T-helper 2 cell treated with Interferon-gamma antibody and Interleukin-4, amounts not matched to agents 100 ng/mL and 5 ng/mL, for 36 hours (primary cell): ENCODE measurements around the gene DNAJC16. TPM values are rescaled to one million over a fixed set of nuclear protein-coding genes. Genes with fewer than 3 reads are reported as not detected.

Experiments
- intact Hi-C: fragments of 100-400 bp; cut with micrococcal nuclease; formaldehyde crosslinking; loops from one replicate; pipeline ENCODE4 v1.15.1; 2023
- total RNA-seq: library from RNA; stranded (reverse); gene quantifications from 2 replicates; pipeline ENCODE4 v1.2.3, GENCODE V29; 2022

The DNAJC16 gene
- total RNA-seq, 1 donor from 2014 or later: 20.6 TPM

DNA sequence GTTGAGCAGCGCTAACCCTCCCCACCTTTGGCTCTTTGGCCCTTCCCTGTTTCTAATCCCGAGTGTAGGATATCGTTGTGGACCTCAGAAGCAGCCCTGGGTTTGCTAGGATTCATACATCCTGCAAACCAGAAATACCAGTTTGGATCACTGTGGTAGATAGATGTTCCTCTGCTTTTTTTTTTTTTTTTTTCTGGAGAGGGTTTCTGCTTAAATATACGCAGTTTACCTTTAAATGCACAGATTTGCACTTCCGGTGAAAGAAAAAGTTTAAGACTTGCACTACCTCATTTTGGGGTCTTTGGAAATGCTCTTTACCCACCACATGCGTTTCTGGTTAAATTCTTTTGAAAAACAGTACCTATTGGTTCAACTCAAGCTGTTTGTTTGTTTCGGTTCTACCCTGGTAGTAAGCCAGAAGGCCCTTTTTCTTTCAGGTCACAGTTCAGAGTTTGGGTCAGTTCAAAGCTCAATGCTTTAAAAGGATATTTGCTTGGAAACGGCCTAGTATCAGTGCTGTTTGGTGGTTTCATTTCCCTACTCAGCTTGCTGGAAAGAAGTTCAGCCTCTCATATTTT, 91.5 kb downstream of the DNAJC16 start:
- intact Hi-C loops: loop anchor here (5.0 to 10.0 kb wide), 2 partner anchors 229 to 1817 kb away; partner anchors contain the start of genes RCC2 and SPEN

DNA sequence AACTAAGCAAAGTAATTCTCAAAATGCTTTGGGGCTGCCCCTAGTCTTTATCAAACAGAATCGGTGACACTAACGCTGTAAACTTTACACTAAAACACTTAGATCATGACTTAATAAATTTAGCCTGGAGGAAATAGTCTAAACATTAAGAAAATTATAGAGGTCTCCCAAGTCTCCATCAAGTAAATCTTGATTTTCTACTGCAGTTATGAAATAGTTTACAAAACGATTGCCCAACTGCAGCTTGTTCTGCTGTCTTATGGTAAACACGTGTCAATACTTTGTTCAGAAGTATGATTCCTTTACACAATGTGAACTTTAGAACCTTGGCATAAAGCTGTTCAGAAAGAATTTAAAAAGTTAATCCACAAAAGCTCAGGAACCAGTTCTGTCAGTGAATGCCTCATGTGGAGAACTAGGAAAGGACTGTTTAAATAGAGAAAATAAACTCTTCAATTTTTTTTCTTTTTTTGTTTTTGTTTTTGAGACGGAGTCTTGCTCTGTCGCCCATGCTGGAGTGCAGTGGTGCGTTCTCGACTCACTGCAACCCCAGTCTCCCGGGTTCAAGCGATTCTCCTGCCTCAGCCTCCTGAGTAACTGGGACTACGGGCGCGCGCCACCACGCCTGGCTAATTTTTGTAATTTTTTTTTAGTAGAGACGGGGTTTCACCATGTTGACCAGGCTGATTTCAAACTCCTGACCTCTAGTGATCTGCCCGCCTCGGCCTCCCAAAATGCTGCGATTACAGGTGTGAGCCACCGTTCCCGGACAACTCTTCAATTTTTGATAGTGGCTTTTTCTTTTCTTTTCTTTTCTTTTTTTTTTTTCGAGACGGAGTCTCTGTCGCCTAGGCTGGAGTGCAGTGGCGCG, 92.2 kb downstream of the DNAJC16 start:
- intact Hi-C loops: loop anchor here (5.0 to 10.0 kb wide), 2 partner anchors 228 to 1816 kb away; partner anchors contain the start of genes RCC2 and SPEN

DNA sequence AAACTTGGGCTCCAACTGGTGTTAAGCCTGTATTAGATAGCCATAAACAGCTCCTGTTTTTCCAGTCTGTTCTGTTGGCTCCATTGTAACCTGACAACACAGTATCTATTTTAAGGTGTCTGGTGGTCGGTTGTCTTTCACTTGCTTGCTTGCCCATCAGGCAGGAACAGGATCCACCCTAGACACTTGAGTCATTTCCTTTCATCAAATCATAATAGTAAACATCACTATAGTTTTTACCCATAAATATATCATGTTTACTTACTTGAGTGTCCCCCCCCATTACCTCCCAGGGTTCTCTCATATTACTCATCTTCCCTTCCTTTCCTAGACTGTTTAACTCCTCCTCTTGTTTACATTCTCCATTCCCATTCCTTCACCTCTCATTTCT, 93.5 kb downstream of the DNAJC16 start:
- intact Hi-C loops: no loop called here

DNA sequence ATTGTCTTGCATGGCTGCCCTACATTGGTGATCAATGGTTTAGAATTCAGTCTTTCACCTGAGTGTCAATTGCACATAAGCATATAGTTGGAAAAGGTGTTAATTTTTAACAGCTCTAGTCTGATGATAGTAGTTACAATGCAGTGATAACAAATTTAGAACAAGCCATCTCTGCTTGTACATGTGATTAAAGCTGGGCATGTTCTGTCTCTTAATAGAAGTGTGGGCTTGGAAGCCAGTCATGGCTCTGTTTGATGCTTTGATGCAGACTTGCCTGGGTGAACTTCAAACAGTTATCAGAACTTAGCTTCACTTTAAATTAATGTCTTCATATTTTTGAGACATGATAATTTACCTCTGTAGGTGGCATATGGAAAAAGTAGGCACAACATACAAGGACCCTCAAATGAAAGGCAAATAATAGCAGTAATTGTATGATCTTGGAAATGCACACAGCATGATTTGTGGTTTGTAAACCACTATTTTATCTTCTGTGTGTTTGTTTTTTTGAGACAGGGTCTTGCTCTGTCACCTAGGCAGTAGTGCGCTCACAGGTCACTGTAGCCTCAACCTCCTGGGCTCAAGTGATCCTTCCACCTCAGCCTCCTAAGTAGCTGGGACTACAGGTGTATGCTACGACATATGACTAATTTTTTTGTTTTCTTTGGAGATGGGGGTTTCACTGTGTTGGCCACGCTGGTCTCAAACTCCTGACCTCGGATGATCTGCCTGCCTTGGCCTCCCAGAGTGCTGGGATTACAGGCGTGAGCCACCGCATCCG, 94.4 kb downstream of the DNAJC16 start:
- intact Hi-C loops: no loop called here

DNA sequence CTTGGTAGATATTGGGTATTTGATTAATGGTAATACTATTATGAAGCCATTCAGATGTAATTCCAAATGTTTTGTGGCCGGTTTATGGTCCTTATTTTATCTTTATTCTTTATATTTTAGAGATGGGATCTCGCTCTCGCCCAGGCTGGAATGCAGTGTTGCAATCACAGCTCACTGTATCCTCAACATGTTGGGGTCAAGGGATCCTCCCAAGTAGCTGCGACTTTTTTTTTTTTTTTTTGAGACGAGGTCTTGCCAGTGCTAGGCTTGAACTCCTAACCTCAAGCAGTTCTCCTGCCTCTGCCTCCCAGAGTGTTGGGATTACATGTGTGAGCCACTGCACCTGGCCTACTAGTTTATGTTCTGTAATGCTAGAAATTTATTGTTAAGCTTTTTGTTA, 95.3 kb downstream of the DNAJC16 start:
- intact Hi-C loops: no loop called here

DNA sequence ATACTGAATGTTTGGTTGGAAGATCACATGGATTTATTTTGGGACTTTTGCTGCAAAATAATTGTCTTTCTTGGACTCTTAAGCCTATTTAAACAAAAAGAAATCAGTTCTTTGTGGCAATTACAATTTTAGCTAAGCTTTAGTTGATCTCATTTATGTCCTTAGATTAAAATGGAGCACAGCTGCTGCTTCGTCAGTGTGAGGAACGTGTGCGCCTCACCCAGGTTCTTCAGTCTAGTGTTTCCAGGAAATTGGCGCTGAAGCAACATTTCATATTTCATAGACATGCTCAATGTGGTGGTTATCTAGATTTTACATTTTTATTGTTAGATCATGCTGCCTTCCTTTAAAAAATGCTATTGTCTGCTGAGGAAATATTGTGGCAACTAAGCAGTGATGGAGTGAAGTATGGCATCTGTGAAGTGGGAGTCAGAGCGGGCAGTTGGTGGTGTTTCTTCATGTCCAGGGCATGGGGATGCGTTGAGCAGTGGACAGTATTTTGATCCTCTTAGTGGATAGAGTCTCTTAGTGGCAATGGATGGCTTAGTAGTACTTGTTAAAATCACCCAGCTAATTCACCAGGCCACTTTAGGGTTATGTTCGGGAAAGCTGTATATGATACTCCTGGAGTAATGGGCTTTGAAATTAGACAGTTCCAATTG, 96.2 kb downstream of the DNAJC16 start:
- intact Hi-C loops: no loop called here

DNA sequence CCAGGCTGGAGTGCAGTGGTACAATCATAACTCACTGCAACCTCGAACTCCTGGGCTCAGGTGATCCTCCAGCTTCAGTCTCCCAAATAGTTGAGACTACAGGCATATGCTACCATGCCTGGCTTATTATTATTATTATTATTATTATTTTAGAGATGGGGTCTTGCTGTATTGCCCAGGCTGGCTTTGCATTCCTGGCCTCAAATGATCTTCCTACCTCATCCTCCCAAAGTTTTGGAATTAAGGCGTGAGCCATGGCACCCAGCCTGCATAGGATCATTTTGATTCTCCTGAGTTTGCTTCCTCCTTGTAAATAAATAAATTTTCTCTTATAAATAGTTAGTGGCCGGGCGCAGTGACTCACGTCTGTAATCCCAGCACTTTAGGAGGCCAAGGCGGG, 96.8 kb downstream of the DNAJC16 start:
- intact Hi-C loops: no loop called here

DNA sequence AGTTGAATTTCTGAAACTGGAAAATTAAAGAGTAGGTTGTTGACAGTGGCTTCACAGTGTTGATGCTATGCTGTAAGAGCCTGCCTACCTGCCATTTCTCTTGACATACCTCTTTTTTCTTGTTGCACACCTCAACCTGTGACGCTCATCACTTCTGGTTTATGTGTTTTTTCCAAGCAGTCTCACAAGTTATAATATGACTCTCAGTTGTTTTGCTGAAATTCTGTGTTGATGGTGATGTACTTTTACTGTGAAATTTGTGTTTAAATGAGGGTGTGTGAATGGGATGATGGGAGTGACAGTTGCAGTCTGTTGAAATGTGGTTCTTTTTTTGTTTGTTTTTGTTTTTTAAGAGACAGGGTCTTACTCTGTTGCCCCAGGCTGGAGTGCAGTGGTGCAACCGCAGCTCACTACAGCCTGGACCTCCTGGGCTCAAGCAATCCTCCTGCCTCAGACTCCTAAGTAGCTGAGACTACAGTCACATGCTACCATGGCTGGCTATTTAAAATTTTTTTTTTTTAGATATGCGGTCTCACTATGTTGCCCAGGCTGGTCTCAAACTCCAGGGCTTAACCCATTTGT, 97.6 kb downstream of the DNAJC16 start:
- intact Hi-C loops: no loop called here

DNA sequence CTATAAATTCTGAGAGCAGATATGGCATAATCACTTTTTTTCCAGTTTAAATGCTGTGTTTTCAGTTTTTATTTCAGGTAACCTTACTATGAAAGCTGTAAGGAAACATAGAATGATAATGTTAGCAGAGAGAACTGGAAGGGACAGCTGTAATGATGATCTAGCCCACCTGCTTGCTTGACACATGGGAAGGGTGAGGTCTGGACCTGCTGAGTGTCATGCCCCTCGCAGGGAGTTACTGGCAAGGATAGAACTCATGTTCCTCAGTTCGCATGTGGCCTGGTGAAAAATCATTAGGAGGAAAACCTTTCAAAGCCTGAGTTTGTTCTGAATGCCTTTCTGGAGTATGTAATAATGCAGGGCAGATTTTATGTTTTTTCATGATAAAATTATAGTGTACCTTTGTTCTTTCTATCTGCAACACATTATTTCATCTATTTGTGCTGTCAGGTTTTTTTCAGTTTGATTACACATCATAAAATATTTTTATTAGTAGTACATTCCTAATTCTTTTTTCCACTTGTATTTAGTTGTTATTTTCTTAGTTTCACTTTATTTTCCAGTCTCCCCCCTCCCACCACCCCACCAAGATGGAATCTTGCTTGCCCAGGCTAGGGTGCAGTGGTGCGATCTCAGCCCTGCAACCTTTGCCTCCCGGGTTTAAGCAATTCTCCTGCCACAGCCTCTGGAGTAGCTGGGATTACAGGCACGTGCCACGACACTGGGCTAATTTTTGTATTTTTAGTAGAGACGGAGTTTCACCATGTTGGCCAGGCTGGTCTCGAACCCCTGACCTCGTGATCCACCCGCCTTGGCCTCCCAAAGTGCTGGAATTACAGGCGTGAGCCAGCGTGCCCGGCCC, 98.6 kb downstream of the DNAJC16 start:
- intact Hi-C loops: no loop called here

Other genes with a start within 250 kb of the DNAJC16 start
- 109 and 110 TPM in 2 replicates for gene EFHD2, start 117.0 kb upstream of the DNAJC16 start, total RNA-seq
- 0.66 and 1.0 TPM in 2 replicates for gene CTRC, start 88.4 kb upstream of the DNAJC16 start, total RNA-seq
- gene CELA2A, start 70.1 kb upstream of the DNAJC16 start, total RNA-seq: not detected in 2 replicates
- not detected in 2 replicates for gene CELA2B, start 50.7 kb upstream of the DNAJC16 start, total RNA-seq
- 17.4 and 18.3 TPM in 2 replicates for gene CASP9, start 2.6 kb upstream of the DNAJC16 start, total RNA-seq
- gene AGMAT, start 58.2 kb downstream of the DNAJC16 start, total RNA-seq: 20.2 and 20.4 TPM in 2 replicates
- 32.9 and 33.7 TPM in 2 replicates for gene DDI2, start 90.6 kb downstream of the DNAJC16 start, total RNA-seq
- gene PLEKHM2, start 157.5 kb downstream of the DNAJC16 start, total RNA-seq: 49.3 and 56.7 TPM in 2 replicates
- 2.1 and 2.5 TPM in 2 replicates for gene SLC25A34, start 209.4 kb downstream of the DNAJC16 start, total RNA-seq
- not detected in 2 replicates for gene TMEM82, start 215.7 kb downstream of the DNAJC16 start, total RNA-seq
- gene FBLIM1, start 231.9 kb downstream of the DNAJC16 start, total RNA-seq: not detected in 2 replicates